T-helper 2 cell treated with Interferon-gamma antibody and Interleukin-4, amounts not matched to agents 100 ng/mL and 5 ng/mL, for 36 hours (primary cell): ENCODE measurements around the gene LRTM2. TPM values are rescaled to one million over a fixed set of nuclear protein-coding genes. Genes with fewer than 3 reads are reported as not detected.

Experiments used
- intact Hi-C: fragments of 100-400 bp; cut with micrococcal nuclease; formaldehyde crosslinking; loops from one replicate; pipeline ENCODE4 v1.15.1; 2023
- total RNA-seq: library from RNA; stranded (reverse); gene quantifications from 2 replicates; pipeline ENCODE4 v1.2.3, GENCODE V29; 2022

Gene LRTM2
- total RNA-seq, 1 donor from 2014 or later: not detected

DNA sequence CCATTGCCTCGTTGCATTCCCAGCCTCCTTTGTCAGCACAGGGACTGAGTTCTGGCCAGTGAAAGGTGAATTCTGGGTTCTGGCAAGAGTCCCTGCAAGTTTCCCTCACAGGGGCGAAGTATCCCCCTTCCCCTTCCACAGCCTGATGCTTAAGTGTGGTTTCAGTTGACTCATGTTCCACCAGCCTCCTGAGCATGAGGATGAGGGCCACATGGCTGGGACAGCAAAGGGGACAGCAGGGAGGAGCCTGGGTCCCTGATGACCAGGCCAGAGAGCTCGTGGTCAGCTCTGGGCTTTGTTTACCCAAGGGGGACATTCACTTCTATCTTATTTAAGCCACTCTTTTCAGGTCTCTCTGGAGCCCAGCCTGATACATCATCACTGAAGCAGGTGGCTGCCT, 61.6 kb downstream of the LRTM2 start:
- intact Hi-C loops: no loop called here

DNA sequence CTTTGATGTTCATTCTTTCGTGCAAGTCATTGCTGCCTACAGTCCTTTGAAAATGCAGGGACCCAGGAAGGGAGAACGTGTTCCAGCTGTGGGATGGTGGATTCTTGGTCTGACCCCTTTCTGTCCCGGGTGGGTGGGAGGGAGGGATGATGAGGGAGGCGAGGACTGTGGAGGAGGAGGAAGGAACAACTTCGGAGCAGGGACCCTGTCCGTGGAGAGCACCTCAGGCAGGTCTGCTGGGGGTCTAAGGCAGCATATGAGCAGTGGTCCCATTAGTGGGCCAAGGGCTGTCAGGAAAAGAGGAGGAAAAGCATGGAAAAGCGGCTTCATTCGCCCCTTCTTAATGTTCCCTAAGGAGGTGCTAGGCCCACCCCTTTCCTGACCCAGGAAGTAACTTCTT, 62.0 kb downstream of the LRTM2 start:
- intact Hi-C loops: no loop called here

DNA sequence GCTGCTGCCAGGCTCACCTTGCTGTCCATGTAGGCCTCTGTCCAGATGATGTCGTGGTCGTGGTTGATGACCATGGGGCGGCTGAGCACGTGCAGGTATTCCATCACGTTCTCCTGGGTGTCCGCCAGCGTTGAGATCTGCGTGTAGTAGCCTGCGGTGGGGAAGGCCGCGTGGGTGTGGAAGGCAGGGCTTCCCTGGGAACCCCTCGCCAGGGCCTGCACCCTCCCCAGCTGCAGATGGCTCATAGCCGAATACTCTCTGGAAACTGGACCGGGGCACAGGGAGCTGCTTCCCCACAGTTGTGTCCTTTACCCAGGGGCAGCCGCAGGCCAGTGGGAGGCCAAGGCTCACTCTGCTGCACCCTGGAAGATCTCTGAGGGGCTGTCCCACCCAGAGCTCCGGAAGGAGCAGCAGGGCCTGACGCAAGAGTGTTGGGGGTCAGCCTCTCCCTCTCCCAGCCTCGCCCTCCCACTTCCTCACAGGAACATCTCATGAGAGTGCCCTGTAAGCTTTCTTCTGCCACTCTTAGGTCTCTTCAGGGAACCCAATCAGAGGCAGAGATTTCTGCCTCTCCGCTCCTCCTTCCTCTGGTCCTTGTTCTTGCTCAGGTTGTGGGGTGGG, 62.6 kb downstream of the LRTM2 start:
- intact Hi-C loops: no loop called here

DNA sequence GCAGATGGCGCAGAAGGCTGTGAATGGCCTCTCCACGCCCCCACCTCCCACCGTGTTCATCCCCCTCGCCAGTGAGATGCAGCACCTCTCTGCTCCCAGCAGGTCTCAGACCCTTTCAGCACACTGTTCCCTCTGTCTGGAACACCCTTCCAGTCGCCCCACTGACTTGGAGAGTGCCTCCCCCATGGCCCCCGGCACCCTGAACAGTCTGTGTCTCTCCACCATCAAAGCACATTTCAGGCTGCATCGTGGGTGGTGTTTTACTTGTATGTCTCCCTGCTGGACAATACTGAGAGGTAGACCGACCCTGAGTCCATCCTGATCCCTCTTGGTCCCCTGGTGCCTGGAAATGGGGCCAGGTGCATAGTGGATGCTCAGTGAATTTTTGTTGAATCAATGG, 63.1 kb downstream of the LRTM2 start:
- intact Hi-C loops: no loop called here

DNA sequence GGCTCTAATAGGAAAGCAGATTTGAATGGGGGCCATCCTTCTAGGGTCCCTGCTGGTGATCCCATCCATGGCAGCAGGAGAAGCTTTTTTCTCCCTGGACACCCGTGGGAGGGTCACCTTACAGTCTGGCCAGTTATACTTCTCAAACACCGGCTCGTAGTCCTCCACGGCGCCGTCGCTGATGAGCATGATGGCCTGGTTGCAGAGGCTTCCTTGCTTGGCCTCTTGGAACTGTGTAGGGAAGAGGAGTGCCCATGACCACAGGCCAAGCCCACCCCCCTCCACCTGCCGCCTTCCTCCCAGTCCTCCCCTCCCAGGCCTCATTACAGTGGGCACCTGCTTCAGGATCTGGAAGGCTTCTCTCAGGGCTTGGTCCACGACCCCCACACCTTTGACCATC, 64.3 kb downstream of the LRTM2 start:
- intact Hi-C loops: no loop called here

GRCh38 chr12:1885082-1885596, 64.8 kb downstream of the LRTM2 start:
- intact Hi-C loops: no loop called here

GRCh38 chr12:1885599-1886245, 65.4 kb downstream of the LRTM2 start:
- intact Hi-C loops: no loop called here

Other genes starting within 250 kb of the LRTM2 start
- gene FBXL14, start 226.0 kb upstream of the LRTM2 start, total RNA-seq: 22.2 and 22.8 TPM in 2 replicates
- 0.27 and 0.75 TPM in 2 replicates for gene WNT5B, start 191.3 kb upstream of the LRTM2 start, total RNA-seq
- gene ADIPOR2, start 129.5 kb upstream of the LRTM2 start, total RNA-seq: 59.4 and 64.5 TPM in 2 replicates
- gene CACNA2D4, start 98.1 kb downstream of the LRTM2 start, total RNA-seq: 12.3 and 15.3 TPM in 2 replicates
- gene DCP1B, start 183.9 kb downstream of the LRTM2 start, total RNA-seq: 12.5 and 12.9 TPM in 2 replicates
- 0.09 and 0.14 TPM in 2 replicates for gene CACNA1C, start 232.4 kb downstream of the LRTM2 start, total RNA-seq